Common myeloid progenitor, CD34-positive (primary cell): Measurements from ENCODE around the gene TRIO.

ENCODE experiments used
- CTCF ChIA-PET: fragments of 350-600 bp; sonication (Branson Sonifier 250); formaldehyde crosslinking; loops from one replicate; lab custom pipeline; 2021; ENCODE audit warnings: antibody characterized with exemption; lab: Charles Lee
- POLR2A ChIA-PET: fragments of 350-600 bp; sonication (Branson Sonifier 250); formaldehyde crosslinking; loops from one replicate; lab custom pipeline; 2021; ENCODE audit warnings: antibody characterized with exemption; lab: Charles Lee
- DNase-seq, 3 donors: peaks; one replicate each; pipeline versions ENCODE4 v3.0.0 to v3.0.0-alpha.2; 2013
- H3K27ac ChIP-seq, 2 experiments: 1 replicate in 1 of 2; 2 replicates in 1 of 2; pipeline ENCODE4 v1.7.0; 2013; ENCODE audit warnings: inconsistent platforms in 2 of 2, low read length in 2 of 2, mild to moderate bottlenecking in 2 of 2, low read depth in 1 of 2, moderate library complexity in 1 of 2; ENCODE audit not compliant: severe bottlenecking in 2 of 2, insufficient read depth in 1 of 2, poor library complexity in 1 of 2
- H3K27me3 ChIP-seq, 5 experiments: replicated peaks in 2 of 5; 1 replicate in 3 of 5; 2 replicates in 2 of 5; pipeline versions ENCODE4 v1.6.1 to v1.7.0; 2013; ENCODE audit warnings: low read length in 4 of 5, mild to moderate bottlenecking in 2 of 5, moderate library complexity in 2 of 5, inconsistent platforms in 1 of 5; ENCODE audit not compliant: insufficient read depth in 5 of 5, control insufficient read depth in 4 of 5
- H3K36me3 ChIP-seq, 4 experiments: 1 replicate in 2 of 4; 2 replicates in 2 of 4; pipeline versions ENCODE4 v1.6.1 to v1.7.0; 2013; ENCODE audit warnings: low read length in 3 of 4, control low read depth in 1 of 4, mild to moderate bottlenecking in 1 of 4; ENCODE audit not compliant: control insufficient read depth in 4 of 4, insufficient read depth in 4 of 4
- H3K4me1 ChIP-seq, 4 experiments: 1 replicate in 3 of 4; 2 replicates in 1 of 4; pipeline versions ENCODE4 v1.6.1 to v1.7.1; 2013; ENCODE audit warnings: low read length in 3 of 4, mild to moderate bottlenecking in 3 of 4, control low read depth in 1 of 4, inconsistent platforms in 1 of 4, moderate library complexity in 1 of 4; ENCODE audit not compliant: control insufficient read depth in 4 of 4, insufficient read depth in 4 of 4; ENCODE audit errors: control extremely low read depth in 1 of 4
- H3K4me3 ChIP-seq, 7 experiments: 1 replicate in 4 of 7; 2 replicates in 3 of 7; pipeline versions ENCODE4 v1.5.1 to v1.7.0; 2013; ENCODE audit warnings: mild to moderate bottlenecking in 7 of 7, low read length in 6 of 7, moderate library complexity in 6 of 7, inconsistent platforms in 2 of 7, low read depth in 2 of 7, control low read depth in 1 of 7; ENCODE audit not compliant: insufficient read depth in 4 of 7, control insufficient read depth in 1 of 7; ENCODE audit errors: extremely low read depth in 1 of 7
- H3K9me3 ChIP-seq, 5 experiments: 1 replicate in 4 of 5; 2 replicates in 1 of 5; pipeline versions ENCODE4 v1.6.1 to v1.7.1; 2013; ENCODE audit warnings: low read length in 4 of 5, mild to moderate bottlenecking in 2 of 5, inconsistent platforms in 1 of 5, low read depth in 1 of 5, moderate library complexity in 1 of 5; ENCODE audit not compliant: control insufficient read depth in 4 of 5, insufficient read depth in 2 of 5; ENCODE audit errors: control extremely low read depth in 1 of 5
- WGBS: methylation state at CpG from one replicate; pipeline ENCODE4 v1.1.5; 2013; ENCODE audit not compliant: insufficient coverage; 5-methylcytosine and 5-hydroxymethylcytosine counted together

Gene TRIO

GRCh38 chr5:14341571-14342230 is 198.6 kb downstream of the TRIO start:
- peak in 2 of 3 donors; percentile 28 to 33 for DNase-seq
- Histone ChIP-seq H3K36me3 (peaks cover 5 to 54% (median 24%) of the 10 kb centered on the region in 4 experiments), H3K4me3 (no peak overlapping the region), H3K9me3 (no peaks in the 10 kb centered on the region), H3K27ac (no peak overlapping the region), H3K27me3 (no peaks in the 10 kb centered on the region), H3K4me1 (peaks cover 4 to 17% (median 7%) of the 10 kb centered on the region in 4 experiments)
- CTCF ChIA-PET: interaction anchor here (0.9 to 1.2 kb wide), 2 partner anchors 15 to 16 kb away, joined by 4 to 5 read pairs; no protein-coding TSS in a partner anchor
- POLR2A ChIA-PET: no interaction called here
- 71% methylated on average over 4 of the region's 4 CpGs for WGBS

GRCh38 chr5:14342306-14342705 is 199.2 kb downstream of the TRIO start:
- Histone ChIP-seq H3K4me3 (no peak overlapping the region), H3K27me3 (no peaks in the 10 kb centered on the region), H3K36me3 (peaks cover 5 to 50% (median 21%) of the 10 kb centered on the region in 4 experiments), H3K4me1 (peaks cover 4 to 17% (median 7%) of the 10 kb centered on the region in 4 experiments), H3K9me3 (no peaks in the 10 kb centered on the region), H3K27ac (no peak overlapping the region)
- WGBS: 24% methylated on average over 3 of the region's 3 CpGs
- peak in 2 of 3 donors; percentile 57 to 59 for DNase-seq
- ChIA-PET CTCF (interaction anchor here (0.9 to 1.2 kb wide), 2 partner anchors 16 kb away, joined by 4 to 5 read pairs; no protein-coding TSS in a partner anchor), POLR2A (no interaction called here)

GRCh38 chr5:14343376-14343775 is 200.2 kb downstream of the TRIO start:
- 94% methylated on average over 3 of the region's 4 CpGs for WGBS
- Histone ChIP-seq H3K27ac (no peak overlapping the region), H3K4me3 (no peak overlapping the region), H3K9me3 (no peaks in the 10 kb centered on the region), H3K4me1 (peaks cover 4 to 17% (median 7%) of the 10 kb centered on the region in 4 experiments), H3K36me3 (peaks cover 5 to 42% (median 13%) of the 10 kb centered on the region in 4 experiments), H3K27me3 (no peaks in the 10 kb centered on the region)
- DNase-seq: peak in 2 of 3 donors; percentile 61 to 66
- ChIA-PET CTCF (interaction anchor here (1.1 to 1.9 kb wide), 2 partner anchors 8 to 21 kb away, joined by 4 to 5 read pairs; no protein-coding TSS in a partner anchor), POLR2A (no interaction called here)

- DNase-seq: no peak
- CTCF ChIA-PET: no interaction called here
- Histone ChIP-seq H3K36me3 (peaks cover 2 to 30% (median 9%) of the 10 kb centered on the region in 4 experiments), H3K4me1 (peaks cover 2 to 24% (median 9%) of the 10 kb centered on the region in 4 experiments), H3K9me3 (no peaks in the 10 kb centered on the region), H3K27ac (no peak overlapping the region), H3K4me3 (no peak overlapping the region), H3K27me3 (no peaks in the 10 kb centered on the region)
- WGBS: 100% methylated on average over 4 of the region's 7 CpGs
- POLR2A ChIA-PET: no interaction called here
Observed at GRCh38 chr5:14347522-14347921, 204.4 kb downstream of the TRIO start.

- ChIA-PET CTCF (no interaction called here), POLR2A (no interaction called here)
- peaks cover 2 to 30% (median 9%) of the 10 kb centered on the region in 4 experiments for H3K36me3 ChIP-seq
- WGBS: 86% methylated on average over 3 of the region's 5 CpGs
- H3K4me3 ChIP-seq: no peak overlapping the region
- no peaks in the 10 kb centered on the region for H3K9me3 ChIP-seq
- DNase-seq: no peak
- no peaks in the 10 kb centered on the region for H3K27me3 ChIP-seq
- H3K27ac ChIP-seq: no peak overlapping the region
- peaks cover under 1 to 20% (median 9%) of the 10 kb centered on the region in 4 experiments for H3K4me1 ChIP-seq
Observed at GRCh38 chr5:14348142-14348541, 205.0 kb downstream of the TRIO start.

GRCh38 chr5:14349029-14349428 is 205.9 kb downstream of the TRIO start:
- no peaks in the 10 kb centered on the region for H3K27me3 ChIP-seq
- H3K4me1 ChIP-seq: peaks cover 0 to 18% (median 9%) of the 10 kb centered on the region in 4 experiments
- H3K36me3 ChIP-seq: peaks cover 0 to 27% (median 8%) of the 10 kb centered on the region in 4 experiments
- no peak overlapping the region for H3K27ac ChIP-seq
- WGBS: 95% methylated on average over 3 of the region's 8 CpGs
- no peak for DNase-seq
- CTCF ChIA-PET: no interaction called here
- no peaks in the 10 kb centered on the region for H3K9me3 ChIP-seq
- POLR2A ChIA-PET: no interaction called here
- no peak overlapping the region for H3K4me3 ChIP-seq

GRCh38 chr5:14351086-14351661 is 208.0 kb downstream of the TRIO start:
- no peak overlapping the region for H3K27ac ChIP-seq
- DNase-seq: peak in 2 of 3 donors; percentile 47 to 51
- no peaks in the 10 kb centered on the region for H3K27me3 ChIP-seq
- ChIA-PET POLR2A (no interaction called here), CTCF (interaction anchor here (0.8 to 3.3 kb wide), 12 partner anchors 10 to 303 kb away, joined by 3 to 17 read pairs (median 4); no protein-coding TSS in a partner anchor)
- no peaks in the 10 kb centered on the region for H3K9me3 ChIP-seq
- 39% methylated on average over 5 of the region's 7 CpGs for WGBS
- H3K36me3 ChIP-seq: peaks cover 0 to 14% (median 5%) of the 10 kb centered on the region in 4 experiments
- H3K4me1 ChIP-seq: peaks cover 0 to 18% (median 9%) of the 10 kb centered on the region in 4 experiments
- no peak overlapping the region for H3K4me3 ChIP-seq
